Urinary bladder (tissue), 4 donors: ENCODE data around the gene ELP6. TPM values are rescaled to one million over a fixed set of nuclear protein-coding genes. Genes with fewer than 3 reads are reported as not detected.
"Not testable (repeated sequence)": the region's sequence is repeated elsewhere in the genome, so short reads cannot be mapped to it uniquely, and the experiment has no call there.

Experiments used
- DNase-seq: peaks from one replicate; pipeline ENCODE4 v3.0.0-alpha.2; 2015; ENCODE audit errors: extremely low spot score
- H3K27ac ChIP-seq: one replicate; pipeline ENCODE4 v1.5.1; 2013; ENCODE audit warnings: low read depth, mild to moderate bottlenecking, moderate library complexity
- H3K36me3 ChIP-seq: one replicate; pipeline ENCODE4 v1.6.1; 2013; ENCODE audit warnings: mild to moderate bottlenecking, moderate library complexity; ENCODE audit not compliant: insufficient read depth
- H3K4me1 ChIP-seq: one replicate; pipeline ENCODE4 v1.6.1; 2013; ENCODE audit warnings: mild to moderate bottlenecking, moderate library complexity; ENCODE audit not compliant: insufficient read depth
- H3K4me3 ChIP-seq: one replicate; pipeline ENCODE4 v1.5.1; 2013; ENCODE audit warnings: low read depth, low read length
- WGBS: extraction: QIAGEN DNeasy Blood & Tissue Kit; methylation state at CpG from one replicate; pipeline ENCODE4 v1.1.7; 2013; 5-methylcytosine and 5-hydroxymethylcytosine counted together
- polyA plus RNA-seq: library from polyadenylated mRNA; stranded (reverse); fragments of 200-250 nt; gene quantifications from one replicate; pipeline ENCODE4 v1.2.3, GENCODE V29; 2013
- total RNA-seq: library from RNA; depleted of rRNA; stranded (reverse); fragments of >200 nt; gene quantifications from one replicate; pipeline ENCODE4 v1.2.3, GENCODE V29; 2014
- donor health status: healthy with polysubstance abuse.
- donor health status: healthy.

ELP6 gene
- total and polyA plus RNA-seq, 2 donors = 18.9 to 30.7 TPM

DNA sequence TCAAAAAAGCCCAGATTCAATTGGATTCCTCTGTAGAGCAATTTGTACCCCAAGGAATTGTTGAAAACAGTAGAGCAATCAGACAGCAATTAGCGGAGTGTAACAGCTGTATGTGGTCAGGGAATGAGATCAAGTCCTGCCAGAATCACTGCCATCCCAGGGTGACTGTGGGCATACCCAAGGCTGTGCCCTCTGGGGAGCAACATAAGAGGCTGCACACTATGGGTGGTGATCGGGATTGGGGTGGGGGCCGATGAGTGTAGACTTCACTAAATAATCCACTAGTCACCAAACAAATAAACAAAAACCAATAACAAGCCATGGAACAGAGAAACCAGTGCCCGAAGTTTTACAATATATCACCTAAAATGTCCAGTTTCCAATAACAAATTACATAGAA lies 12.1 kb upstream of the ELP6 start:
- H3K27ac ChIP-seq = no peak overlapping the region
- H3K4me1 ChIP-seq = no peaks in the 10 kb centered on the region
- no peak overlapping the region for H3K4me3 ChIP-seq
- H3K36me3 ChIP-seq = no peaks in the 10 kb centered on the region
- no peak for DNase-seq
- 83% methylated on average over 4 of the region's 4 CpGs for WGBS

DNA sequence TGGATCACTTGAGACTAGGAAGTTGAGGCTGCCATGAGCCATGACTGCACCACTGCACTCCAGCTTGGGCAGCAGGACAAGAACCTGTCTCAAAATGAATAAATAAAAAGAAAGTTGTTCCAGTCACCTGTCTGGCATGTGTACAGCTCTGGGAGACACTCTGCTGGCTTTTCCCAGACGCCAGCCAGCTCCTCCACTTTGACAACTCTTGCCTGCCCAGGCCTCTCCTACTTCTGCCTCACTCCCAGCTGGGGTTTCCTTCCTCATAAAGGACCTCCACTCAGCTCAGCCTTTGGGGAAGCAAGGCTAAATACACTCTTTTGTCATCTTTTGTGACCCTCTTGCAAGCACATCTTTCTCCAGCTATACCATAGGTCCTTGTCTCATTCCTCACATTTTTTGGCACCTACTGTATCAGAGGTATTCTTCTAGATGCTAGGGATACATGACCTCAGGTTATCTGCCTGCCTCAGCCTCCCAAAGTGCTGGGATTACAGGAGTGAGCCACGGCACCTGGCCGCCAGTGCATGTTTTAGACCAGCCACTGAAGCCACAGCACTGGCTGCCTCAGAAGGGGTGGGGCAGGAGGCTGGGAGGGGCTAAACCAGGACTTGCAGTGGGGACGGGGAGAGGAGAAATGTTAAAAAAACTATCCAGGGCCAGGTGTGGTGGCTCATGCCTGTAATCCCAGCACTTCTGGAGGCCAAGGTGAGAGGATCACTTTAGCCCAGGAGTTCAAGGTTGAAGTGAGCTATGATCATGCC lies 10.0 kb upstream of the ELP6 start:
- H3K27ac ChIP-seq = no peak overlapping the region
- no peaks in the 10 kb centered on the region for H3K4me1 ChIP-seq
- DNase-seq = no peak
- WGBS = 63% methylated on average over 4 of the region's 4 CpGs
- H3K36me3 ChIP-seq = no peaks in the 10 kb centered on the region
- no peak overlapping the region for H3K4me3 ChIP-seq

DNA sequence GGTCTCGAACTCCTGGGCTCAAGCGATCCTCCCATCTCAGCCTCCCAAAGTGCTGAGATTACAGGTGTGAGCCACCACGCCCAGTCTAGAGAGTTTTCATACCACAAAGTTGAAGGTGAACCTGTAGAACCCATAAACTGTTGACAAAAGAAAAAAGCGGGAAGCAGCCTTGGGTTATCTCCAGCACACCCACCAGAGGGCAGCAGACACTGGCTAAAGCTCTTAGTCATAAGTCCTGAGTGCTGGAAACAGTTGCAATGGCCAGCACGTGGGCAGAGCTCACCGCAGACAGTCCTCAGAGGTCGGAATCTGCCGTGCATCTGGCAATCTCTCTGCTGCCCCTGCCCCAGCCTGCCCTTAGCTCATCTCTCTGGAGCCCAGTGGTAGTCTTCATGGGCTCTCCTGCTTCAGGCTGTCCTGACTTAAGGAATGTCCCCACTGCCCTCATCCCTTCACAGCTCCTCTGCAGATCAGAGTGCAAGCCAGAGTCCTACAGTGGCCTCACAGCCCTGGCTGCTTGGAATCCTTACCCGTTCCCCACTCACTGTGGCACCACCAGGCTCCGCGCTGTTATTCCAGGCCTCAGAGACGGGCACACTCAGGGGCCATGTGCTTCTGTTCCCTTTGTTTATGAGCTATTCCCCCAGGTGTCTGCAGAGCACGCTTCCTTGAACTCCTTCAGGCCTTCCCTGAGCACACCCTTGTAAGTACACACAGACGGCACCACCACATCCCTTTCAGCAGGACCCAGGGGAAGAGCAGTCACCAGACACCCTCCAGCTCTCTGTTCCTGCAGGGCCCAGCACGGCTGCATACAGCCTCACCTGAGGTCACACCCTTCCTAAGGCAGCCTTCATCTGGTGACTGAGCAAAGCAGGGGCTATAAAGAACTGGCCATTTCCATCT lies 8.8 kb upstream of the ELP6 start:
- no peaks in the 10 kb centered on the region for H3K36me3 ChIP-seq
- WGBS = 35% methylated on average over 15 of the region's 15 CpGs
- H3K4me3 ChIP-seq = no peak overlapping the region
- no peaks in the 10 kb centered on the region for H3K4me1 ChIP-seq
- DNase-seq = peak; percentile 74
- H3K27ac ChIP-seq = no peak overlapping the region

DNA sequence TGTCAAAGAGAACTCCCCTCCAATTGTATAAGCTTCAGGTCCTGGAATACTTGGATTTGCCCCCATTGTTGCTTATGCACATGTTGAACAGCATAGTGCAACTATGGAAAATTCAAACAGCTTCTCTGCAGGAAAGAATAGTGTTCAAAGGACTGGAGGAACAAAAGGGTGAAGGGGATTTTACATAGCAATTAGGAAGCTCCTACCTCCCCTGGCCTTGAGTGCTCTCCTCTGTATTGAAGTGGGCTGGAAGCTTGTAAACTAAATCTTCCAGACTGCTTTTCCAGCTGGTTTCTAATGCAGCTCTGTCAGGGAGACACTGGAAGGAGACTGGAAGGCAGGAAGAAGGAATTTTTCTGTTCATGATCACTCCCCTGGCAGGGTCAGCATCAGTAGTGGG lies 7.2 kb upstream of the ELP6 start:
- no peak for DNase-seq
- Histone ChIP-seq H3K4me1 (no peaks in the 10 kb centered on the region), H3K36me3 (no peaks in the 10 kb centered on the region), H3K27ac (no peak overlapping the region), H3K4me3 (no peak overlapping the region)

DNA sequence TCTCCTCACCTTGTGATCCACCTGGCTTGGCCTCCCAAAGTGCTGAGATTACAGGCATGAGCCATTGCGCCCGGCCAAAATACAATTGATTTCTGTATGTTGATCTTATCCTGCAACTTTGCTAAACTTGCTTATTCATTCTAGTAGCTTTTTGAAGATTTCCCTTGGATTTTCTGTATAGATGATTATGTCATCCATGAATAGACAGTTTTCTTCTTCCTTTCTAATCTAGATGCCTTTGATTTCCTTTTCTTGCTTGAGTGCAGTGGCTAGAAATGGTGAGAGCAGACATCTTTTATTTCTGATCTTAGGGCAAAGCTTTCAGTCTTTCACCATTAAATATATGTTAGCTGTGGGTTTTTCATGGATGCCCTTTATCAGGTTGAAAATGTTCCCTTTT lies 4.4 kb upstream of the ELP6 start:
- 91% methylated on average over 2 of the region's 2 CpGs for WGBS
- no peaks in the 10 kb centered on the region for H3K36me3 ChIP-seq
- H3K27ac ChIP-seq = no peak overlapping the region
- DNase-seq = no peak
- H3K4me1 ChIP-seq = no peaks in the 10 kb centered on the region
- no peak overlapping the region for H3K4me3 ChIP-seq

DNA sequence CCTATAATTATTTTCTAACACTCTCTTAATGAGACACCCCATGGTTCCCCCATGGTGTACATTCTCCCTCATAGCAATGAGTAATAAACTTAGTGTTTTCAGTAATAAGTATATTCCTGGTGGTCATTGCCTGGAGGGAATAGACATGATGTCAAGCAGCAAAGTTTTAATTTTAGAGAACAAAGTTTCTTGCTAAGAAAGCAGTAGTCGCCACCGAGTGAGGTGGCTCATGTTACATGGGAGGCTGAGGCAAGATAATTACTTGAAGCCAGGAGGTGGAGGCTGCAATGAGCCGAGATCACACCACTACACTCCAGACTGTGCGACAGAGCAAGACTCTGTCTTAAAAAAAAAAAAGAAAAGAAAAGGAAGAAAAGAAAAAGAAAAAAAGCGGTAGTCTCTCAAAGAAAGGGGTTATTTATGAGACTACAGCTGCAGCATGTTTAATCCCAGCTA lies 2.4 kb upstream of the ELP6 start:
- 46% methylated on average over 5 of the region's 5 CpGs for WGBS
- H3K4me3 ChIP-seq = no peak overlapping the region
- no peak overlapping the region for H3K27ac ChIP-seq
- no peaks in the 10 kb centered on the region for H3K4me1 ChIP-seq
- no peak for DNase-seq
- no peaks in the 10 kb centered on the region for H3K36me3 ChIP-seq

DNA sequence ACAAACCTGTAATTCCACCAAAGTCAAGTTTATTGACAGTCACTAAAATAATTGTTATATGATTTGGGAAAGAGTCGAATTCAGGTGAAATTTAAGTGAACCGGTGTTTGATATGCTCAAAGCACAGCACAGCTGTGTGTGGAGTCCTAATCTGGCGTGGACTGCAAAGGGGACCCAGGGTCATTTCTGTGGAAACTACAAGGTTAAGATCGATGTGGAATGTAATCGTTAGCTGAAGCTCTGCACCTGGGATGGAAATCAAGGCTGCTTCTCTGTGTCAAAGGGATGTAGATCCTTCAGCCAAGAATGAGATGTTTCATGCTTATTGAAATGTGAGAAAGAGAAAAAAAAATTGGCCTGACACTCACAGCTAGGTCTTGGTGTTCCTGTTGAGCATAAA lies 1.6 kb upstream of the ELP6 start:
- Histone ChIP-seq H3K27ac (no peak overlapping the region), H3K36me3 (no peaks in the 10 kb centered on the region), H3K4me1 (no peaks in the 10 kb centered on the region), H3K4me3 (no peak overlapping the region)
- WGBS = 63% methylated on average over 5 of the region's 5 CpGs
- no peak for DNase-seq

DNA sequence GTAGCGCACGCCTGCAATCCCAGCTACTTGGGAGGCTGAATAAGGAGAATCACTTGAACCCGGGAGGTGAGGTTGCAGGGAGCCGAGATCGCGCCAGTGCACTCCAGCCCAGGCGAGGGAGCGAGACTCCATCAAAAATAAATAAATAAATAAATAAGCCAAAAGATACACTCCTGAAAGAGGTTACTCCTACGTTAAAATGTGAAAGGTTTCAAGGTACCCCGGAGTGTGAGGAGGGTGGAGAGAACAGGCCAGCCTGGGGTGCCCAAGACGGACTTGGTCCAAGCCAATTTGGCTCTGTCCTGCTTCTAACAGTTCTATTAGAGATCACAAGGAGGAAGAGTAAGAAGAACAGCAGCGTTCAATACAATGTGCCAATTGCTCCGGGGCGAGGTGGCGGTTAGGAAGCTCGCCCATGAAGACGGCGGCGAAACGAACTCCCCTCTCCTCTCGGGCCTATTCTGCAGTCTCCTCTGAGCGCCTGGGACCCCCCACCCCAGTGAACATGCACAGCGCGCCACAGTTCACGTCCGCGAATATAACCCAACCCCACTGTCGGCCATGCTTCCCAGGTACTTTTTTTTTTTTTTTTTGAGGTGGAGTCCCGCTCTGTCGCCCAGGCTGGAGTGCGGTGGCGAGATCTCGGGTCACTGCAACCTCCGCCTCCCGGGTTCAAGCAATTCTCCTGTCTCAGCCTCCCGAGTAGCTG lies 942 bp downstream of the ELP6 start:
- no peak for DNase-seq
- no peaks in the 10 kb centered on the region for H3K36me3 ChIP-seq
- no peak overlapping the region for H3K27ac ChIP-seq
- no peaks in the 10 kb centered on the region for H3K4me1 ChIP-seq
- WGBS = 18% methylated on average over 36 of the region's 36 CpGs
- peak overlapping the region; percentile 59 for H3K4me3 ChIP-seq

DNA sequence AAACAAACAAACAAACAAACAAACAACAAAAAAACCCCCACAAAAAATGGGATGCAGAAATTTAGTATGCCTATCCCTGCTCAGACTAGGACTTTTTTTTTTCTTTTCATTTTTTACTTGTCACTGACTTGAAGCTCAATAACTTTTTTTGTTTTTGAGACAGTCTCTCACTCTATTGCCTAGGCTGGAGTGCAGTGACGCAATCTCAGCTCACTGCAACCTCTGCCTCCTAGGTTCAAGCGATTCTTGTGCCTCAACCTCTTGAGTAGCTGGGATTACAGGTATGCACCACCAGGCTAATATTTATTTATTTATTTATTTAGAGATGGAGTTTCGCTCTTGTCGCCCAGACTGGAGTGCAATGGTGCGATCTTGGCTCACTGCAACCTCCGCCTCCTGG lies 8.2 kb downstream of the ELP6 start:
- DNase-seq, H3K4me1 ChIP-seq, H3K36me3 ChIP-seq, H3K27ac ChIP-seq, H3K4me3 ChIP-seq: not testable (repeated sequence)
- 98% methylated on average over 6 of the region's 6 CpGs for WGBS

DNA sequence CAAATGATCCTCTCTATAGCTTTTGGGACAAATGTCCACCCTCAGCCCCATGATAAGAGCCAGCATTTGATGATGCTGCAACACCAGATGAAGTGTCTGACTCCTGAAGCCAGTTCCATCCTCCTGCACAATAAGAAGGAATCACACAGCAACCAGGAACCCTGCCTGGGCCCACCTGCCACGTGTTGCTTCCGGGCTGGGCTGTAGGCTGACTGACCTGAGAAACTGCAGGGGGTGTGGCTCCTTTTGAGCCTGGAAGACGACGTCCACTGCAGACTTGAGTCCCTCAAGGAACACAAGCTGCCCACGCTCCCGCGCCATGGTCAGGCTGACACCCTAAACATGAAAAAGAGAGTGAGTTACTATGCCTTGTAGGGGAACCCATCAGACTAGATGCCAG lies 9.4 kb downstream of the ELP6 start:
- WGBS = 90% methylated on average over 7 of the region's 7 CpGs
- no peak overlapping the region for H3K4me3 ChIP-seq
- H3K27ac ChIP-seq = no peak overlapping the region
- no peaks in the 10 kb centered on the region for H3K4me1 ChIP-seq
- H3K36me3 ChIP-seq = peaks cover 4% of the 10 kb centered on the region
- no peak for DNase-seq

DNA sequence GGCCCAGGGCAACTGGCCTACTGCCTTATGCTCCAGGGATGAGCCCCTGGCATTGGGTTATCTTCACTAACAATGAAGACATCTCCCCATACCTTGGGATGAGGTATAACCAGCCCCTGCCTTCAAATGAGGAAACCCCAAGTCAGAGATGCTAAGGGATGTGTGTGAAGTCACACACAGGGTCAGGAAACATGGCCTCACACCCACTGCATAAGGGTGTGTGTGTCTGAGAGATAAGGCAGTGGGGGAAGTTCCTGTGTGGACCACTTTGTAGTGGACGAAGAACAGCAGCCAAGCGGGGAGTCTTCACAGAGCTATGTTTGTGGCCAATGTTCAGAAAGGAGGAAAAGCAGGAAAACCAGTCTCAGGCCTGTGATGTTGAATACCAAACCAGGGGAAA lies 10.5 kb downstream of the ELP6 start:
- peaks cover 4% of the 10 kb centered on the region for H3K36me3 ChIP-seq
- H3K4me1 ChIP-seq = no peaks in the 10 kb centered on the region
- WGBS = 94% methylated on average over 2 of the region's 2 CpGs
- H3K27ac ChIP-seq = no peak overlapping the region
- H3K4me3 ChIP-seq = no peak overlapping the region
- no peak for DNase-seq

DNA sequence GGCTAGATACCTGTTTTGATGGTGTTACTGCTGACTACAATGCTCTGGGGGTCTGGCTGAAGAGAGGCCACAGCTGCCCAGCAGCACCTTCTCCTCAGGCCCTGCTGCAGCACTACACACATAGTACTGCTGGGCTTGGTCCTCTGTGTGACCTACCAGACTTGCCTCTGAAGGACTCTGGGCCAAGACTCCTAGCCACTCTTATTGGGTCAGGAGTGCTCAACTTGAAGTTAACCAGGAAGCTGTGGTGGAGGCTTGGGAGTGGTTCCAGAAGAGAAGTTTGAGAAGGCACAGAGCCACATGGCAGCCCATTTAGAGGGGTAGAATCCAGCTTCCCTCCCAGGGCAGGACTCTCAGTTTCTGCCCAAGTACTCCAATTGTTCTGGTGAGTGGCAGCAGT lies 16.6 kb downstream of the ELP6 start:
- peaks cover 4% of the 10 kb centered on the region for H3K36me3 ChIP-seq

DNA sequence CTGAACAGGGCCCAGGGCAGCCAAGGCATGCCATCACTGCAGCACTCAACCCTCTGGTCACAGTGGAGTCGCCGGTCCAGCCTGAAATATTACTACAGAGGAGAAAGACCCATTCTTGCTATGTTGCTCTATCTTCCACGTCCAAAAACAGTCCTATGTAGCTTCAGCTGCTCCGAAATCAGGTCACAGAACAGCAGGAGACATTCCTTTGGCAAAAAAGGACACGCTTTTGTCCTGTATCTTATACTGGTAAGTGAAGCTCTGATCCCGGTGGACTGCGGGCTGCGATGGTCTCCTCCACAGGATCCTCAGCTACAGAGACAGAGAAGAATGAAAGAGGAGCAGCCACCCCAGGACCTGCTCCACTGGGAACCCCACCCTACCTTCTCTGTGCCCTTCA lies 17.6 kb downstream of the ELP6 start:
- H3K36me3 ChIP-seq = no peaks in the 10 kb centered on the region
- WGBS = 90% methylated on average over 8 of the region's 8 CpGs
- no peak for DNase-seq
- H3K4me3 ChIP-seq = no peak overlapping the region
- H3K4me1 ChIP-seq = no peaks in the 10 kb centered on the region
- H3K27ac ChIP-seq = no peak overlapping the region

More for the DNA sequence above, 16.6 kb downstream of the ELP6 start:
- DNase-seq = no peak
- H3K4me3 ChIP-seq = no peak overlapping the region
- no peaks in the 10 kb centered on the region for H3K4me1 ChIP-seq
- no peak overlapping the region for H3K27ac ChIP-seq

DNA sequence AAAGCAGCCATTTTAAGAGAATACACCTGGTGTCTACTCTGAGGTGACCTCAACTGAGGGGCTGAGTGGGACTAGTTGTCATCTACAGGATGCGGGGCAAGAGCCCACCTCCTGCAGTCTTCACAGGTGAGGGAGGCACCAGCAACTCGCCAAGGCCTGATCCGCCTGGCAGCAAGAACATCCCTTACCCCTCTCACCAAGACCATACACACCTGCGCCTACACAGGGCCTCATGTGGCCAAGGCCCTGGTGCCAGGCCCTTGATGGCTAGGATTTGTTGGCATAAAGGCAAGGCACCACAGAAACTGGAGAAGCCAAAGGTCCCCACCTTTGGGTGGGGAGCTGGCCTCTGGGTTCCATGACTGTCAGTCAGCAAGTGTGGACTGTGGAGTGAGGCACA lies 18.4 kb downstream of the ELP6 start:
- Histone ChIP-seq H3K4me1 (no peaks in the 10 kb centered on the region), H3K4me3 (no peak overlapping the region), H3K36me3 (no peaks in the 10 kb centered on the region), H3K27ac (no peak overlapping the region)
- DNase-seq = no peak
- 98% methylated on average over 4 of the region's 4 CpGs for WGBS
